ENCODE data around the gene NDUFA7.
"Not testable (repeated sequence)": the region's sequence is repeated elsewhere in the genome, so short reads cannot be mapped to it uniquely, and the experiment has no call there.

NDUFA7 gene

GRCh38 chr19:8363803-8364771, 42.9 kb upstream of the NDUFA7 start, which contains the start of gene ANGPTL4:
ANGPTL4 (plus strand) TSS chr19:8364155; CDS start chr19:8364322, 167 bp downstream.
- peak; percentile 28 for TF ChIP-seq CTCF (IDR thresholded peaks at IDR 0.05; ENCODE audit: low read length, missing control alignments)
- H3K4me3 ChIP-seq (replicated peaks; ENCODE audit: low read depth, low read length), result peak within 1 kb of the TSS; percentile 80
- DNase-seq (ENCODE audit: low read depth), result peak; percentile 88

- peak; percentile 99 for DNase-seq (ENCODE audit: low read depth)
- TF ChIP-seq CTCF (IDR thresholded peaks at IDR 0.05; ENCODE audit: low read length, missing control alignments), result no peak
- no peak overlapping the region for H3K4me3 ChIP-seq (replicated peaks; ENCODE audit: low read depth, low read length)
These were observed 41.0 kb upstream of the NDUFA7 start for GRCh38 chr19:8361921-8362793.

- no peak overlapping the region for H3K4me3 ChIP-seq (replicated peaks; ENCODE audit: low read depth, low read length)
- no peak for DNase-seq (ENCODE audit: low read depth)
- TF ChIP-seq CTCF (IDR thresholded peaks at IDR 0.05; ENCODE audit: low read length, missing control alignments), result no peak
These were observed 39.0 kb upstream of the NDUFA7 start for GRCh38 chr19:8360196-8360595.

DNA sequence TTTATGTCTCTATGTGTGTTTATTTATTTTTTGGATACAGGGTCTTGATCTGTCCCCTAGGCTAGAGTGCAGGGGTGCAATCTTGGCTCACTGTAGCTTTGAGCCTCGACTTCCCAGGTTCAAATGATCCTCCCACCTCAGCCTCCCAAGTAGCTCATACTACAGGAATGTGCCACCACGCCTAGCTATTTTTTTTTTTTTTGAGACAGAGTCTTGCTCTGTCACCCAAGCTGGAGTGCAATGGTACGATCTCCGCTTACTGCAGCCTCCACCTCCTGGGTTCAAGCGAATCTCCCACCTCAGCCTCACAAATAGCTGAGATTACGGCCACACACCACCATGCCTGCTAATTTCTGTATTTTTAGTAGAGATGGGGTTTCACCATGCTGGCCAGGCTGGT, 37.8 kb upstream of the NDUFA7 start:
- no peak for DNase-seq (ENCODE audit: low read depth)
- TF ChIP-seq CTCF (IDR thresholded peaks at IDR 0.05; ENCODE audit: low read length, missing control alignments), result no peak
- no peak overlapping the region for H3K4me3 ChIP-seq (replicated peaks; ENCODE audit: low read depth, low read length)

DNA sequence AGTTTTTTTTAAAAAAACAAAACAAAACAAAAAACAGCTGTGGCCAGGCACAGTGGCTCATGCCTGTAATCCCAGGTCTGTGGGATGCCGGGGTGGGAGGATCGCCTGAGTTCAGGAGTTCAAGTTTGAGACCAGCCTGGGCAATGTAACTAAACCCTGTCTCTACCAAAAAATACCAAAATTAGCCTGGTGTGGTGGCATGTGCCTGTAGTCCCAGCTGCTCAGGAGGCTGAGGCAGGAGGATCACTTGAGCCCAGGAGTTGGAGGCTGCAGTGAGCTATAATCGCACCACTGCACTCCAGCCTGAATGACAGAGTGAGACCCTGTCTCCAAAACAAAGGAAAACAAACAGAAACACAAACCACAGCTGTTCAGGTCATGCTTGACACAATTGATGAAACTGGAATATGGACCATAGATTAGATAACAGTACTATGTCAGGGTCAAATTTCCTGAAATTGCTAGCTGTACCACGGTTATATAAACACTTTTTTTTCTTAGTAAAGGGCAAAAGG, 35.9 kb upstream of the NDUFA7 start:
- no peak overlapping the region for H3K4me3 ChIP-seq (replicated peaks; ENCODE audit: low read depth, low read length)
- TF ChIP-seq CTCF (IDR thresholded peaks at IDR 0.05; ENCODE audit: low read length, missing control alignments), result no peak
- DNase-seq (ENCODE audit: low read depth), result peak; percentile 64

DNA sequence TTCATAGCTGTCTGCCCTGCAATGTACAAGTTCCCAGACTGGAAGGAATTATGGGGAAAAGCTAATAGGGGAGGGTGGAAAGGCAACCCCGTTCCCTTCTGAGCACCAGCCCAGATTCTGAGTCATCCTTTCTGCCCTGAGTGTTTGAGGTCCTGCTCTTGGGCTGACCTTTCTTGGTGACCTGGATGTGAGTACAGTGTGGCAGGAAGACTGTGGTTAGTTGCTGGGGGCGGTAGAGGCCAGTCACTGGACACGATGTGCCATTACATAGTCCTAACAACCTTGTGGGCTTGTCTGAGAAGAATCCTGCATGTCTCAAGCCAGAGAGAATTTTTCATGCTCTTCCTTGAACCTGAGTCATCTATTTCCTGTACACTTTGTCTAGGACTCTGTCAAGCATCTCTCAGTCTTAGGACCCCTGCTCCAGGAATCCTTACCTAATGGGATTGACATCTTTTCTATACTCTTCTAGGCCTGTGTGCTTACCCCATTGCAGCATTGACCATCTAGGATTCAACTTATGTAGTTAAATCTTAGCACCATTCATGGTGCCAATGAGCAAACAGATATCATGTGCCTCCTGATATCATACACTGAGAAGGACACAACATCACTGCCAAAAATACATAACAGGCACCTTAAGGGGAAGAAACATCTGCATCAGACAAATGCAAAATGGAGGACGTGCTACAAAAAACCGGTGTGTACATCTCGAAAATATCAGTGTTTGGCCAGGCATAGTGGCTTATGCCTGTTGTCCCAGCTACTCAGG, 34.6 kb upstream of the NDUFA7 start:
- TF ChIP-seq CTCF (IDR thresholded peaks at IDR 0.05; ENCODE audit: low read length, missing control alignments), result no peak
- DNase-seq (ENCODE audit: low read depth), result peak; percentile 98

DNA sequence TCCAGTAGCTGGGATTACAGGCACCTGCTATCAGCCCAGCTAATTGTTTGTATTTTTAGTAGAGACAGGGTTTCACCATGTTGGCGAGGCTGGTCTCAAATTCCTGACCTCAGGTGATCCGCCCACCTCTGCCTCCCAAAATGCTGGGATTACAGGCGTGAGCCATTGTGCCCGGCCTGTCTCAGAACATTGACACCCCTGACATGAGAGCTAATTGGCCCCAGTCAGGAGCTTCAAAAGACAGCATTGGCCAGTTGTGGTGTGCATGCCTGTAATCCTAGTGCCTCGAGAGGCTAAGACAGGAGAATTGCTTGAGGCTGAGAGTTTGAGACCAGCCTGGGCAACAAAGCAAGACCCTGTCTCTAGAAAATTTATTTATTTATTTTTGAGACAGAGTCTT, 31.7 kb upstream of the NDUFA7 start:
- not testable (repeated sequence) for H3K4me3 ChIP-seq (replicated peaks; ENCODE audit: low read depth, low read length); DNase-seq (ENCODE audit: low read depth)

More for the DNA sequence above, 34.6 kb upstream of the NDUFA7 start:
- H3K4me3 ChIP-seq (replicated peaks; ENCODE audit: low read depth, low read length), result no peak overlapping the region
